Measurements from ENCODE around the gene TMEM38A.

DNA sequence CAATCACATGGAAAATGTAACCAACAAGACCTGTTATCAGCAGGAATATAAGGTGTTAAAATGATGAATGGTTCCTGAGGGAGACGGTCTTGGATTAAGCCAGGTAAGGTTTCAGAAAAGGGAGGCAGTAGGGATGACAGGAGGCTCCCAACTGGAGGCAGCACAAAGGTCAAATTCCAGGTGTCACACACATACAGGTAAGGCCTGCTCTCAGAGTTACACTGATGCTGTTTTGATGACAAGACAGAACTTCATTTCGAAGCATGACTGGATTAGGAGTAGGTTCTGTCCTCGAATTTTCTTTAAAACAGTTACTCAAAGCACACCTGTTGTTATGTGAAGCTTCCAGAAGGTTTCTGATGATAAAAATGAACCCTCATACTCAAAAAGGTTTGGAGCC lies 40.4 kb upstream of the TMEM38A start:
- TF ChIP-seq ZNF3 (CRISPR knock-in tag; IDR thresholded peaks at IDR 0.05) (no peak), ZNF274 (IDR thresholded peaks at IDR 0.05; ENCODE audit: borderline replicate concordance, low read depth, low read length) (no peak), ZNF140 (CRISPR knock-in tag; IDR thresholded peaks at IDR 0.05) (no peak), EZH2 (IDR thresholded peaks at IDR 0.05; ENCODE audit: borderline replicate concordance, low read depth, low read length) (no peak), POLR2A (conservative IDR thresholded peaks at IDR 0.05) (no peak), ZNF143 (CRISPR knock-in tag; IDR thresholded peaks at IDR 0.05) (no peak), EP300 (IDR thresholded peaks at IDR 0.05; ENCODE audit: low read length) (no peak)
